Lung microvascular endothelial cell (primary cell): ENCODE results near the gene PROM2. TPM values are rescaled to one million over a fixed set of nuclear protein-coding genes. Genes with fewer than 3 reads are reported as not detected.
A peak's percentile ranks its signal among the peaks of the same experiment; 100 is the strongest.

Experiments
- DNase-seq, 2 donors: peaks; one replicate each; pipeline versions ENCODE4 v3.0.0 to v3.0.0-alpha.2; 2010; ENCODE audit warnings: low read depth in 2 of 2
- total RNA-seq: library from RNA; depleted of rRNA; stranded (reverse); fragments of >200 nt; gene quantifications from 2 replicates; pipeline ENCODE4 v1.2.1, GENCODE V29; 2014

The PROM2 gene
- total RNA-seq, 1 donor from 2014 or later = 0.20 TPM

DNA sequence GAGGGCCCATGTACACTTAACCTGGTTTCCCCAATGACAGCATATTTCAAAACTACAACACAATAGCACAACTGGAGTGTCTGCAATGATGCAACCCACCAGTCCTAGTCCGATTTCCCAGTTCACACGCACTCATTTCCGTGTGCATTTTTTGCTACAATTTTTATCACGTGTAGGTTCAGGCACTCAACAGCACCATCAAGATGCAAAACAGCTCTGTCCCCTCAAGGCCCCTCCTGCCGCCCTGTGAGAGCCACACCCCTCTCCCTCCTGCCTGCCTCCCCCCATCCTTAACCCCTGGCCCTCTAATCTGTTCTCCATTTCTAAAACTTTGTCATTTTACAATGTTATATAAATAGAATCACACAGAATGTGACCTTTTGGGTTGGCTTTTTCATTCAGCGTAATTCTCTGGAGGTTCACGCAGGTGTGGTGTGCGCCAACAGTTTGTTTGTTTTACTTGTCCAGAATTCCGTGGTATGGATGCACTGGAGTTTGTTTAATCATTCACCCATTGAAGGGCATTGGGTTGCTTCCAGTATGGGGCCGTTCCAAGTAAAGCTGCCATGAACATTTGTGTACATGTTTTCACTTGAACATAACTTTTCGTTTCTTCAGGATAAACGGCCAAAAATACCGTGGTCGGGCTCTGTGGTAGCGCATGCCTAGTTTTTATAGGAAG is 31.3 kb downstream of the PROM2 start:
- peak in 1 of 2 donors; percentile 22 for DNase-seq

DNA sequence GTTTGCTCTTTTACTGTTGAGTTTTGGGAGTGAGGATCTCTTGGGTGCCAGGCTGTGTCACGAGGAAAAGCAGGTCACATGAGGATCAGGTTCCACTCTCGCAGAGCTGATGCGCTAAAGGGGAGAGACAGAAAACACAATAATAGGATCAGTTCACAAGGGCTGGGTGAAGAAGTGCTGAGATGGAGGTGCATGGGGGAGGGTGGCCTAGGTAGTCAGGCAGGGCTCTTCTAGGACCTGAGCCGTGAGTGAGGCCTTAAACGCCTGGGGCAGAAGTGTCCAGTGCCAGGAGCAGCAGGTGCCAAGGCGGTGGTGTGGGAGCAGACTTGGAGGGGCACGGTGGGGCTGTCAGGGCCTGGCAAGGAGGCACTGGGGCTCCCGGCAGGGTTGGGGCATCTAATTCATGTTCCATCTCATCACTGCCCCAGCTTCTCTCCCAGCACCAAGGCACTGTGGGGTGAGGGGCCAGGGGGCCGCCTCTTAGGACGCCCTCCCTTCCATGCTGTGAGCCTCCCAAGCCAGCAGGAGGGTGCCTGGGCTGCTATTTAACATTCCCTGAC is 32.2 kb downstream of the PROM2 start:
- DNase-seq = no peak

DNA sequence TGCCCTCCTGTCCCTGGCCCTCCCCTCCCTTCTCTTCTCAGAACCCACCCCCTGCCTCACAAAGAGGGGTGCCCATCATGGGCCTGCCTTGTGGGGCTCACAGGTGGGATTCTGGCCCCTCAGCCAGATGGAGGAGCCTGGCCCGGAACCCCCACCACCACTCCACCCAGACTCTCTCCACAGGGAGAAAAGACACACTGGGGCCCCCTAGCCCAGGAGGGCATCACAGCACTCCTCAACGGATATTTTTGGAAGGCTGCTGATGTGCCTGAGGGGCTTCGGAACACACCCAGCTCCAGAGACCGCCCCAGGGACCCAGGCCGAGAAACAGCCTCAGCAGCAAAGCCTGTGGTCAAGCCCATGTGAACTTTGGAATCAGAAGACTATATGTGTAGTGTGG is 32.8 kb downstream of the PROM2 start:
- no peak for DNase-seq

DNA sequence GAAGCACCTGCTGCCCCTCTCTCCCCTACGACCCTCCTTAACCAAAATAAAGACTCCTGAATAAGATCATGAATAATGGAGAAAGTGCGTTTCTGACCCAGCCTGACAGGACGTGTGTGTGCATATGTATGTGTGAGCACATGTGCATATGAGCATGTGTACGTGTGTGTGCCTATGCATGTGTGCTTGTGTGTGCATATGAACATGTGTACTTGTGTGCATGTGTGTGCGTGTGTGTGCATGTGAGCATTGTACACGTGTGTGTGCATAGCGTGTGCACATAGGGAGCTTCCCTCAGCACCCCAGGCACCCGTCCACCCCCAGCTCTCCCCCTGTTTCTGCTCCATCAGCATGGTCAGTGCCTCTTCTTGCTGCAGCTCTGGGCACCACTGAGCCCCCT is 33.6 kb downstream of the PROM2 start:
- no peak for DNase-seq

DNA sequence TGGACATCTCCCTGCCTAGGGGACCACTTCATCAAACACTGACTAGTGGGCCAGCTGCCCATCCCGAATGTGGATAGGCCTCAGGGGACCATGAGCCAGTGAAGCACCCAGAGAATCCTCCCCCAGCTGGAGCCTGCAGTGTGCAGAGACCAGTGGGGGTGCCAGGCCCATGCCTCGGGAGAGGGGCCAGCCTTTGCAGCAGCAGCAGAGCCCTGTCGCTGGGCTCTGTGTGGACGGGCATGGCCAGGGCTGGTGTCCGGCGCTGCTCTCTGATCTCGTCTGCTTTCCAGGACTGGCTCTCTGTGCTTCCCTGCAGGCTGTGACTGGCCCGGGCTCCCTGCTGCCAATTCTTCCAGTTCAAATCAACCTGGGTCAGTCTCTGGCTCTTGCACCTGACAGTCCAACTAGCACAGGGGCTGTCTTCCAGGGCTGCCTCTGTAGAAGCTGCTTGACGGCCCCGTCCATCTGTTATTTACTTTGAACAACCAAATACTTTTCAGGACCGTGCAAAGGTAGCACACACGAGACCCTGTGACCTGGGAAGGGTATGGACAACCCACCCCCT is 34.3 kb downstream of the PROM2 start:
- no peak for DNase-seq

DNA sequence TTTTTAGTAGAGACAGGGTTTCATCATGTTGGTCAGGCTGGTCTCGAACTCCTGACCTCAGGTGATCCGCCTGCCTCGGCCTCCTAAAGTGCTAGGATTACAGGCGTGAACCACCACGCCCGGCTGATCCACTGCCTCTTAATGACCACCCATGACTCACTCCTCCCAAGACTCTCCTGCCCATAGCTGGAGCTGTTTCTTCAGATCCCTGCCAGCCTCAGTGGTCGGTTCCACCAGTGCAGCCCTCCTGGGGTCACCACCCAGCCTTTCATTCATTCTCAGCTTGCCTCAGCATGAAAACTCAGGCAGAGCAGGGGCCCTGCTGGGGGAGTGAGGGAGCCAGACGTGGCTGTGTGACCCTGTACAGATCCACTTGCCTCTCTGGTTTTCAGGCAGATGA is 35.4 kb downstream of the PROM2 start:
- no peak for DNase-seq

DNA sequence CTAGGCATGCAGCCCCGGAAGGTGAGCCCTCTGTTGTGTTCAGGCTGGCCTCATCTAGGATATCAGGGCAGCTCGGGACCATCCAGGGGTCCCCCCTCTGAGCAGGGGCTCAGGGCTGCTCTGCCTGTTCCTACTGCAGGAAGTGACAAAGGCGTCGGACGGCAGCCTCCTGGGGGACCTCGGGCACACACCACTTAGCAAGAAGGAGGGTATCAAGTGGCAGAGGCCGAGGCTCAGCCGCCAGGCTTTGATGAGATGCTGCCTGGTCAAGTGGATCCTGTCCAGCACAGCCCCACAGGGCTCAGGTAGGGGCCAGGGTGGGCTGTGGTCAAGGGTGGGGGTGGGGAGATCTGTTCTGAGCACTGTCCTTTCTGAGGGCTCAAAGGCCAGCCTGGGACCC is 36.0 kb downstream of the PROM2 start:
- no peak for DNase-seq

DNA sequence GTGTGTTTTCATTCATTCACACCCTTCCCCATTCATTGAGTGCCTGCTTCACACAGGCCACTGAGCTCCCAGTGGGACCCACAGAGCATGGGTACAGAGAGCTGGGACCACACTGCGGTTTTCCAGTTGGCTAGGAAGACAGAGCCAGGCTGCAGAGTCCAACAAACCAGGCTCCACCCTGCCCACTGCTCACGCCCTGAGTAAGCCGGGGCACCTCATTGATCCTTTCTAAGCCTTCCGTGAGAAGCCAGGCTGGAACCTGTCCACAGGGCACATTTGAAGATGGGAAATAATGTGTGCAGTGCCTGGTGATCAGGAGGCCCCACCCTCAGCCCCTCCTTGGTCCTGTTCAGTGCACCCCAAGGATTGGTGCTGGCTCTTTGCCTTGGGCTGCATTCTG is 36.4 kb downstream of the PROM2 start:
- no peak for DNase-seq

DNA sequence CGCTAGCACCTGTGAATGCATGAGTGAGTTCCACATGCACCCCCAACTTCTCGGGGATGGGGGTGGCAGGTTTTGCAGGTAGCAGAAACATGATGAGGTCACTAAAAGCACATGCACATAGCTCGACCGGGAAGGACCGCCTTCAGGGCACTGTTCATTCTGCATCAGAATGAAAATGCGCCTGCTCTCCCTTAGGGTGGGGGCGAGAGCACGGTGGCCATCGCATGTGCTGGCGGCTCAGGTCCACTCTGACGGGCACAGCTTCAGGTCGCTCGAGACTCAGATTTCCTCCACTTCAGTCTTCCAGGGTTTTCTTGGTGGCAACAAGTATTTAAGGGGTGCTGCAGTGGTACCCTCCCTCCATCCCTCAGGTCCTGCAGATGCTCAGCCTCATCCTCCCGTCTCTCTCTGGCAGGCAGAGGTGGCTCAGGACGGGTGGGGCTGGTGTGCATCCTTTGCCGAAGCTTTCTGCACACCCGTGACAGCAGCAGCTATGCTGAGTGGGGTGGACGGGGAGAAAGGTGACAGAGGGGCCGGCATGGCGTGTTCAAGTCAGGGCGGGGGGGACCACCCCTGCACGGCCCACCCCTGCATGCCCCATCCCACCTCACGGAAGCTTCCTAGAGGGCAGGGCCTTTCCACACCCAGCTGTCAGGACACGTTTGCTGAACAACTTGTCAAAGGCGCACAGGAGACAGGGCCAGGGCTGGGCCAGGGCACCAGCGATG is 37.7 kb downstream of the PROM2 start:
- no peak for DNase-seq

DNA sequence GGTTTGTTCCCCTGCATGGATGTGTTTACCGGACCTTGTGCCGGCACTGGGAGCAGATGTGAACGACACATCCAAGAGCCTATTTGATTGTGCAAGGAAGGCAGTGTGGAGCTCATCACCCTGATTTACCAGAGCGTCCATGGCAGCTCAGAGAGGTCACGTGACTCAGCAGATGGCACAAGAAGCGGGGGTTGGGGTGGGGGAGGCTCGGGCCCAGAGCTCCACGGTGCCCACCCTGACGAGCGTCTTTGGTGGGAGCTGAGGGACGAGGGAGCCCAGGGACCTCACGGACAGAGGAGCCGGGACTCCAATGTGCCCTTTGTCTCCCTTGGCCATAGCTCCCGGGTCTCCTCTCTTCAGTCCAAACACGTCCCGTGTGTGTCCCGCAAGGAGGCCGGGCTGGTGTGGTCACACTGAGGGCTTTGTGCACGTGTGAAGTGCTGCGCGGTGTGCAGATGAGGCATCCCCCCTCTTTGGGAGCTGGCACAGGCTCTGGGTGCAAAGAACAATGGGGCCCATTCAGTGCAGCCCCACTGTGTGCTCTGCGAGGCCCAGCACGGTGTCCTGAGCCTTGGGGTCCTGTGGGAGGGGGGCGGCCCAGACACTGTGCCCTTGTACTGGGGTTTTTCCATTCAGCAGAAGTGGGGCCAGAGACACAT is 38.4 kb downstream of the PROM2 start:
- DNase-seq = no peak

DNA sequence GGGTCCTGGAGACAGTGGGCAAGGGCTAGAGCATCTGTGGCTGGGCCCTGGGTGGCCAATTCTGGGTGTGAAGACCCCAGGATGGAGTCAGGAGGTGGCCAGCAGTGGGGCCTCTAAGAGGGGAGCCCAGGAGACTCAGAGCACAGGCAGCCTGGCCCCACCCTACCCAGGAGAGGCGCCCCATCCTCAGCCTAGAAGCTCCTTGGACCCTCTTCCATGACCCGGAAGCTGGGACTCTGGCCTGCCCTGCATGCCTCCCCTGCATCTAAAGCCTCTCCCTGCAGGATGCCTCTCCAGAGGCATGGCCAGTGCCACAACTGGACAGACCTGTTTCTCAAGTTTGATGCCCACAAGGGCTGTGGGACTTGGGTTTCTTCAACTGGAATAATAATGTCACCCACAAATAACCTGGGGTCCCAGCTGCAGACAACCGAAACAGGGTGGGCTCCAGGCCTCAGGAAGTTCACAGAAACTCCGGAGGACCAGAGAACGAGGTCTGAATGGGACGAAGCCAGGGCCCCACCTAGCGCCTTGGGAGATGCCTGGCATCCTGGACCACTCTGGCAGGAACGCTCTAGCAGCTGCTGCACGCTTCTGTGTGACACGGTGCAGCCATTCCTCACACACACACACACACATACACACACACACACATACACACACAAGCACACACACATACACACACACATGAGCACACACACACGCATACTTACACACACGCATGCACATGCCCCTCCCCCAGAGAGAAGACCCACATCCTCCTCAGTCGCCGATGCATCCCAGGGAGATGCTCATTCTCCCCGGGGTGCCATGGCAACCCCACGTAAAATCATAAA is 39.3 kb downstream of the PROM2 start:
- no peak for DNase-seq

DNA sequence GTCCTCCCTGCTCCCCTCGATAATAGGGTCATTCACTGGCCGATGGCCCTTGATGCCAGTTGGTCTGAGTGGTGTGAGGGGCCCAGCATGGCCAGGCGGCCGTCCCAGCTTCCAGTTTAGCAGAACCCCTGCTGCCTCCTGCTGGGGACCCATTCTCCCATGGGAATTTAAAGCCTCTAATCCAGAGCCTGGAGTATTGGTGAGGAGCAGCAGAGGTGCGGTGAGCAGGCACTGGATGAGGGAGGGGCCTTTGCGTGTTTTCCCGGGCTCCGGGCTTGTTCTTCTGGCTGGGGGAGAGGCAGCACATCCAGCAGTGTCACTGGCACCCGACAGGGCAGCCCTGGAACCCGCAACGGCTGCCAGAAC is 40.3 kb downstream of the PROM2 start:
- DNase-seq = no peak

DNA sequence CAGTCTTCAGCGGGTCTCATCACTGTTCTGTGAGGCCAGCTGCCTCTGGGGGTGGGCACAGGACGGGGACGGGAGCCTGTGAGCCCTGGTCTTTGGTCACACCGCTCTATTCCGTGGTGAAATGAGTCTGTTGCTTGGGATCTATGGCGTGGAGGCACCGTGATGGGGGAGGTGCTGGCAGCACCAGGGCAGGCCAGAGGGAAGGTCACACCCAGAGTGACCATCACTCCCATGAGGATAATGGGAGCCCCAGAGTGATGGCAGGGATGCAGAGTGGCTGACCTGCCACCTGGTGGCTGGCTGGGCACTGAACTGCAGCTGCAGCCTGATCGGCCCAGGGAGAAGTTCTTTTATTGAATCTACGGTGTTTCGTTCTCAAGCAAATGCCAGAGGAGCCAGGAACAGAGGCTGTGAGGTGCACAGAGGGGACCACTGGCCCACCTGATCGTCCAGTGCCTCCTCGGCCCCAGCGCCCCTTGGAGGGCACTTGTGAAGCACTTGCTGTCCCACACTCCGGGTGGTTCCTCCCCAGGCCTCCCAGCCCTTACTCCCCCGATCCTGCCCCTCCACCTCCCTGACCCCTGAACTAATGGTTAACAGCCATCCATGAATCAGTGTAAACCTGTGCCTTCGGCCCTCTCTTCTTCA is 40.8 kb downstream of the PROM2 start:
- DNase-seq = peak; percentile 36 to 53

DNA sequence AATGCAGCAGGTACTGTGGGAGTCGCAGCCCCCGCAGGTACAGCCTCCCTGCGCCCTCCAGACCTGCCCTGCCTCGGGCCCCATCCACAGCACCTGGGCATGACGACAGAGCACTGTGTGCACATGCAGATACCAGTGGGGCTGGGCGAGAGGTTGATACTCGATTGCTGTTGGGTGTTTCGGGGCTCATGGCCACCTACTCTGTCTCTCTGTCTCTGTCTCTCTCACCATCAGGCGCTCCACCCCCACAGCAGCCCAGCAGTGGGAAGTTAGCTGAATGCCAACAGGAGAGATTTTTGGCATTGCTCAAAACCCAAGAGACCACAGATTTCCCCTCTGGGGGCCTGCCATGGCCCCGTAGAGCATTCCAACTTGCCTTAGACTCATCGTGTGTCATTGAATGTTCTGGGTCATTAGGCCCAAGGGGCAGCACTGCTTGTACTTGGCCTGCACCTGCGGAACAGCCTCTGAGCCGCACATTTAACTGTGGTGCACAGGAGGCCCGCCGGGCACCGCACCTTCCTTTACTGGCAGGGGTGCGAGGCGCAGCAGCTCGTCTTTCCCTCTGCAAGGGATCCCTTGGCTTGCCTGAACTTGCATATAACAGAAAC is 41.7 kb downstream of the PROM2 start:
- no peak for DNase-seq

DNA sequence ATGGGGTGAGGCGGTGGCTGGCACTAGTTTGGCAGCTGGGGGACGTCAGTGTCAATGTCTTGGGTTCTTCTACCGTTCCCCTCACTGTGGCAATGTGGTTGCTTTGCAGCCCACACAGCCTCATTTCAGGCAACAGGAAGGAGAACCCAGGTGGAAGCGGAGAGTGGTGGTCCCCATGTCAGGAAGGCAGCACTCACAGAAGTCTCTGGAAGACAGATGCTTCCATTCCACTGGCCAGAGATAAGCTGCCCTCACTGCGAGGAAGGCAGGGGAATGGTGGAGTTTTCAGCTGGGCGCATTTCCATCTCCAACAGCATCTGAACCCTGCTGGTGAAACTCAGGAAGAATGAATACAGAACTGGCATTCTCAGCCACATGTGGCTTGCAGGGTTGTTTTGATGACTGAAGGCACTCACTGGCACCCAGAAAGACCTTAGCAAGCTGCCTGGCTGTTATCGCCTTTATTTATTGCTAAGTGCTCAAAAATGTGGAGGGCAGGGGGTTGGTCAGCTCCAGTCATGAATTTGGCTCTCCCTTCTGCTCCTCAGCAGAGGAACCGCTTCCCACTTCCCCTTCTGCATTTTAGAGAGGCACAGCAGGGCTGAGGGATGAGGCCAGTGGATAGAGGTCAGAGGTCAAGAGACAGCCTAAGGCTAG is 42.3 kb downstream of the PROM2 start:
- DNase-seq = no peak

DNA sequence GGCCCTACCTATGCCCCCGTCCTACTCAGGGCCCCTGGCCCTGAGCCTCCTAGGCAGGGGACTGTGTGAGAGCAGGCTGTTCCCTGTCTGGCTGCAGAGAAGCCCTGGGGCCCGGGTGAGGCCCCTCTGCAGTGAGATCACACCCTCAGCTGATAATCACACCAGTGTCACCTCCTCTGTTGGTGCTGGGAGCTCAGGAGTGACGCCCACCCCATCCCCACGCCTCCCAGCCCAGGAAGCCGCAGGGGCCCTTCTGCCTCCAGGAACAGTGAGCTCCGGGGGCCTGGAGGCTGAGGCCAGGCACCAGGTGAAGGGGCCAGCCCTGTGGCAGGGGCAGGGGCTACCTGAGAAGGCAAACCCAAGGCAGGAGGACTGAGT is 42.9 kb downstream of the PROM2 start:
- DNase-seq = no peak

DNA sequence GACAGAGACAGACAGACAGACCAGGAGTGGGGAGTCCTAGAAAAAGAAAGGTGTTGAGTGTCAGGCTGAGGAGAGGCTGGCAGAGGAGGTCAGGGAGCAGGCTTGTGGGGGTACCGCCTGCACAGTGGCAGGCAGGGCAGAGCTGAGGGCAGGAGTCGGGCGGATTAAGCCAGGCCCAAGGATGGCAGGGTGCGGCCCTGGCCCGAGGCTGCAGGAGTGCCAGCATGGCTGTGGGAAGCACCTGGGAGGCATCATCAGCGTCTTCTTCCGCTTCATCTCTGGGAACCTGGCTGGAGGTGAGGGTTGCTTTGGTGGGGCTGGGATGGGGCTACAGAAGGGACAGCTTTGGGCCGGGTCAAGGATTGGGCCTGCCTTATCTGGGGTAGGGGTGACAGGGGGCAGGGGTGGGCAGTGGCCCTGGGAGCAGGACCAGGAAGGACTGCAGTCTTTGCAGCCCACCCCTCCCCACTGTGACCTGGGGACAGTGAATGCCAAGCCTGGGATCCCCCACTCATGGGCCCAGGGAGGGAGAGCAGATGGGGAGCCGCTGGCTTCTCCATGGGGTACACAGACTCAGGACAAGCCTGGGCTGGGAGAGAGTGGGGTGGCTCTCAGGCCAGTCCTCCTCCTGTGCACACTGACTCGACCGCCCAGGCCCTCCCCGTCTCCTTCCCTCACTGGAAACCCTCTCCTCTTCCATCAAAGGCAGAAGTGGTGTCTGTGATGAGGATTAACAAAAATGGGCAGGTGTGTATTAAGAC is 43.6 kb downstream of the PROM2 start:
- no peak for DNase-seq

DNA sequence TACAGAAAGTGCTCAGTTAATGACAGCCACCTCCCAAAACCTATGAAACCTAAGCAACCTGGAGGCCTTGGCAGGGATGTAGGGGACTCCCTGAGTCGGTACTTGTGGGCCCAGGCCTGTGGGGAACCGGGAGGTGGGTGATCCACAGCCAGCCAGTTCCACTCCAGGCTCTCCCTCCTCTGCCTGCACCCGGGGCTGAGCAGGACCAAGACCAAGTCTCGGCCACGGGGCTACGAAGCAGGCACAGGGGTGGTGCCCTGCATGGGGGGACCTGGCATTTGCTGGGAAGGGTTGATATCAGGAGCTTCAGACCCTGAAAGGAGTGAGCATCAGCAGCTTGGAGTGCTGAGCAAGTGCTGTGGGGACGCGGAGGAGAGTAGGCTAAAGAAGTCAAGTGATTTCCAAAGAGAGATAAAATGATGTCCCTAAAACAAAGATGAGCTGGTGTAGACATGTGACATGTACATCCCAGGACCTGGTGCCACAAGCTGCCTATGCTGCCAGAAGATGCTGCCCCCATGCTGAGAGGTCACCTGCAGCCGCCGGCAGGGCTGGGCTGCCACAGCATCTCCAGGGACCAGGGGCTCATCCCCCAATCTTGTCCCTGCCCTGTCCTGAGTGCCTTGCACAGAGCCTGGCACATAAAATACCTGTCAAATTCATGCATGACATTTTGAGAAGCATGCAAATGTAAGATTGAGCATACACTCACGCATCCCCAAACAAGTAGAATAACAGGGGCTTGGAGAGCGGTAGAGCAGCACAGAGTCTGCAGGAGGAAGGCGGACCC is 44.4 kb downstream of the PROM2 start:
- DNase-seq = no peak
